Motor neuron (in vitro differentiated cells): ENCODE measurements around the gene TLCD3A. TPM values are rescaled to one million over a fixed set of nuclear protein-coding genes. Genes with fewer than 3 reads are reported as not detected.

Source experiments
- ATAC-seq, 8 experiments: fragments of 200-7000 bp; cut with Tn5 transposase; replicated peaks in 6 of 8; 2 replicates each; pipeline ENCODE4 v1.8.0; 2021; ENCODE audit warnings: mild to moderate bottlenecking in 8 of 8, moderate library complexity in 8 of 8
- H3K27ac ChIP-seq, 2 donors: fragments of 250-450 bp; sonication (Bioruptor Pico); 2 replicates each; pipeline ENCODE4 v1.9.0; 2021; ENCODE audit warnings: antibody characterized with exemption in 2 of 2, mild to moderate bottlenecking in 2 of 2, moderate library complexity in 1 of 2
- H3K4me1 ChIP-seq, 2 donors: fragments of 250-450 bp; sonication (Bioruptor Pico); replicated peaks in 1 of 2; 2 replicates each; pipeline ENCODE4 v1.6.1; 2021; ENCODE audit warnings: antibody characterized with exemption in 2 of 2, mild to moderate bottlenecking in 2 of 2, moderate library complexity in 1 of 2
- H3K4me3 ChIP-seq, 5 donors: fragments of 250-450 bp; sonication (Bioruptor Pico); 2 replicates each; pipeline ENCODE4 v1.9.0; 2021; ENCODE audit warnings: antibody characterized with exemption in 5 of 5, mild to moderate bottlenecking in 5 of 5, moderate library complexity in 4 of 5
- WGBS, 10 experiments: fragments of 450-650 bp; shearing (Covaris generic); methylation state at CpG; one replicate each; pipeline ENCODE4 v1.0.0; 2022; 5-methylcytosine and 5-hydroxymethylcytosine counted together
- in situ Hi-C, 9 experiments: fragments of 400-800 bp; cut with MboI; loops; one replicate each; pipeline ENCODE4 v1.15.0; 2021; ENCODE audit warnings: low sequenced_read_pairs in 9 of 9, low pct_unique_long_range_greater_than_20kb in 2 of 9; ENCODE audit not compliant: unreplicated experiment in 9 of 9
- total RNA-seq, 8 experiments: library from RNA; unstranded; fragments of 300-600 nt; gene quantifications; 2 replicates each; pipeline versions ENCODE4 v1.2.3 to v1.2.4, GENCODE V29; 2022

Gene TLCD3A
- total RNA-seq, 8 experiments from 2014 or later = 7.6 to 22.7 (median 11.5) TPM

GRCh38 chr17:725084-725483, 7.3 kb upstream of the TLCD3A start:
- WGBS, 10 experiments = 94 to 100% (median 99%) methylated on average over 2 to 14 of the region's 14 CpGs
- no peak overlapping the region for H3K4me3 ChIP-seq
- no peak overlapping the region for H3K27ac ChIP-seq
- no peak for ATAC-seq
- in situ Hi-C loops = no loop called here
- H3K4me1 ChIP-seq = peaks cover 0 to 4% of the 10 kb centered on the region in 2 donors

DNA sequence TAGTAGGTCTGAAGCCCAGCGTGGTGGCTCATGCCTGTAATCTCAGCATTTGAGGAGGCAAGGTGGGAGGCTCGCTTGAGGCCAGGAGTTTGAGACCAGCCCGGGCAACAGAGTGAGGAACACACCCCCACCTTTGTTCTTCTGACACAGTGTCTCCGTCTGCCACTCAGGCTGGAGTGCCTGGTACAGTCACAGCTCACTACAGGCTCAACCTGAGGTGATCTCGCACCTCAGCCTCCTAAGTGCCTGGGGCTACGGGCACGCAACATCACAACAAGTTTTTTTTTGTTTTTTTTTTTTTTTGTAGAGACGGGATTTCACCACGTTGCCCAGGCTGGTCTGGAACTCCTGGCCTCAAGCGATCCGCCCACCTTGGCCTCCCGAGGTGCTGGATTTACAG, 6.7 kb upstream of the TLCD3A start:
- H3K4me3 ChIP-seq = no peak overlapping the region
- no peak for ATAC-seq
- H3K27ac ChIP-seq = no peak overlapping the region

GRCh38 chr17:726271-726919, 6.0 kb upstream of the TLCD3A start:
- peak in 1 of 8 experiments; percentile 21 for ATAC-seq
- WGBS, 10 experiments = 25 to 88% (median 43%) methylated on average over 2 to 12 of the region's 20 CpGs; no CpG with 5 or more reads in 1 of the 10 experiments
- H3K4me1 ChIP-seq = peaks cover 0 to 4% of the 10 kb centered on the region in 2 donors
- no peak overlapping the region for H3K4me3 ChIP-seq
- H3K27ac ChIP-seq = no peak overlapping the region
- in situ Hi-C loops = no loop called here

More for the DNA sequence above, 6.7 kb upstream of the TLCD3A start:
- WGBS, 10 experiments = 72 to 100% (median 79%) methylated on average over 1 to 10 of the region's 12 CpGs; no CpG with 5 or more reads in 4 of the 10 experiments
- in situ Hi-C loops = no loop called here
- H3K4me1 ChIP-seq = peaks cover 0 to 4% of the 10 kb centered on the region in 2 donors

DNA sequence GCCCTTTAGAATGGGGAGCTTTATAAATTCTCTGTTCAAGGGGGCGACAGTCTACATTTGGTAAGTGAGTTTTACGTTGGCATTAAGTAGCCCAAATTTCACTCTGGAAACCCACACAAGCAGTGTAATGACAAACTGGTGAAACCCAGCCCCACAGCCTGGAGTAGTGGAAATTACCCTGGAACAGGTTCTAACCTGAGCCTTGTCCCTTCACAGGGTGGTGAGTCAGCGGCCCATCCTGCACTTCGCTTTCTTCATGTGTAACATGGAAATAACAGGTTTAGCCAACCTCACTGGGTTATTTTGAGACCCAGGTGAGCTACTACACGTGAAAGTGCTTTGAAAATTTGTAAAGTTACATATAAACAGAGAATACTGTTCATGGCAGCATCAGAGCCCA, 3.5 kb upstream of the TLCD3A start:
- ATAC-seq = no peak
- in situ Hi-C loops = no loop called here
- 78 to 100% (median 92%) methylated on average over 1 to 5 of the region's 5 CpGs for WGBS, 10 experiments

GRCh38 chr17:731644-732066, 741 bp upstream of the TLCD3A start:
- Histone ChIP-seq H3K4me3 (peak overlapping the region; percentile 68 to 92 (median 82)), H3K4me1 (peaks cover 6 to 7% of the 10 kb centered on the region in 2 donors), H3K27ac (peak overlapping the region; percentile 73 to 84)
- in situ Hi-C loops = no loop called here
- no peak for ATAC-seq
- WGBS, 10 experiments = 0 to 18% (median 0%) methylated on average over 3 to 5 of the region's 26 CpGs; no CpG with 5 or more reads in 7 of the 10 experiments

More for the DNA sequence above, 3.5 kb upstream of the TLCD3A start:
- H3K4me3 ChIP-seq = no peak overlapping the region
- no peak overlapping the region for H3K27ac ChIP-seq
- H3K4me1 ChIP-seq = peaks cover 3 to 9% of the 10 kb centered on the region in 2 donors

DNA sequence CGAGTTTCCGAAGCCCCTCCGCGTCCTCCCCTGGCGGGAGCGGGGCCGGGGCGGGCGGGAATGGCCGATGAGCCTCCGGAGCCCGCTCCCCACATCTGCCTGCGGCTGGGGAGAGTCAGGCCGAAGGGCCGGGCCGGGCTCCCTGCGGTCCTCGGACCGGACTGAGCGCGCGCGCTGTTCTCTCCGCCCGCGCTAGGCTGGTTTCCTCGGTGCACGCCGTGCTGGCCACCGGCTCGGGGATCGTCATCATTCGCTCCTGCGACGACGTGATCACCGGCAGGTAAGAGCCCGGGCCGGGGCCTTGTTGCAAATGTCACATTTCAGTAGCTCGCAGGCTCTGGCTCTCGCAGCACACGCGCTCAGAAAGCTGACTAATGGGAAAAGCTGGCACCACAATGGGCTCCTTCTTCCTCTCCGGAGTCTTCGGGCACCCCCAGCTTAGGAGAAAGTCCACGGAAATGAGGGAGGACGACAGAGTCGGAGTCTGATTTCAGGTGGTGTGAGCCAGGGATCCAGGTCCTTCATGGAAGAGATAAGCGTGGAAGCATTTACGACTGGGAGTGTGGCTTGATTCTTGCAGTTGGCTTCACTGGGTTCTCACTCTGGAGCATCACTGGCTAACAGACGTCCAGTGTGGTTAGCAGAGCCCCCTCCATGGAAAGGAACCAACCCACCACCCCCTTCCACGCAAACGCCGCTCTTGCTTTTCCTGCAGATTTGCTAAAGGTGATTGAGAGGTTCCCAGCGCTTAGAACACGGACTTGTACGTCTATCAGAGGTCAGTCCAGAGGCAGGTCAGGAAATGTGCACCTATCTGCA, 715 bp downstream of the TLCD3A start:
- H3K4me3 ChIP-seq = peak overlapping the region; percentile 68 to 92 (median 82)
- peaks cover 6 to 7% of the 10 kb centered on the region in 2 donors for H3K4me1 ChIP-seq
- 0 to 31% (median 2%) methylated on average over 1 to 18 of the region's 57 CpGs; no CpG with 5 or more reads in 3 of the 10 experiments for whole genome bisulfite sequencing, 10 experiments
- peak; percentile 46 to 70 (median 60) for ATAC-seq
- in situ Hi-C loops = no loop called here
- peak overlapping the region; percentile 73 to 84 for H3K27ac ChIP-seq

- WGBS, 10 experiments = 20 to 92% (median 72%) methylated on average over 1 to 9 of the region's 10 CpGs; no CpG with 5 or more reads in 1 of the 10 experiments
- peaks cover 6 to 7% of the 10 kb centered on the region in 2 donors for H3K4me1 ChIP-seq
- H3K4me3 ChIP-seq = peak overlapping the region; percentile 68 to 92 (median 82)
- H3K27ac ChIP-seq = no peak overlapping the region
- ATAC-seq = no peak
- in situ Hi-C loops = no loop called here
Measured at GRCh38 chr17:733743-734142, 1.3 kb downstream of the TLCD3A start.

DNA sequence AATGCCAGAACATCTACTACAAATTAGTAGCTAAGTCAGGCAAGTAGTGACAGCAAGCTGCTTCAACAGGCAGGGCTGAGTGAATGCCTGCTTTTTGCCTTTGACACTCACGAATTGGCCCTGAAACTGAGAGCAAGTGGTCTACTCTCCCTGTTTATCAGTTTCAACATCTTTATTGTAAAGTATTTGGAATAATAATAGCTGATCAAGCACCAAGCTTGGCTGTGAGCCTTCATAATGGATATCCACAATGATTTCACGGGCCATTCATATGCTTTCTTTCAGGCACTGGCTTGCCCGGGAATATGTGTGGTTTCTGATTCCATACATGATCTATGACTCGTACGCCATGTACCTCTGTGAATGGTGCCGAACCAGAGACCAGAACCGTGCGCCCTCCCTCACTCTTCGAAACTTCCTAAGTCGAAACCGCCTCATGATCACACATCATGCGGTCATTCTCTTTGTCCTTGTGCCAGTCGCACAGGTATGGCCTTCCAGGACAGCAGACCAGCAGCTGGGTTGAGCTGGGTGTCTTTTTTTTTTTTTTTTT, 5.2 kb downstream of the TLCD3A start:
- Histone ChIP-seq H3K4me3 (no peak overlapping the region), H3K27ac (no peak overlapping the region), H3K4me1 (peaks cover 6 to 7% of the 10 kb centered on the region in 2 donors)
- in situ Hi-C loops = no loop called here
- ATAC-seq = no peak
- 67 to 100% (median 91%) methylated on average over 1 to 9 of the region's 13 CpGs; no CpG with 5 or more reads in 2 of the 10 experiments for WGBS, 10 experiments

GRCh38 chr17:740240-741017, 8.0 kb downstream of the TLCD3A start:
- Histone ChIP-seq H3K4me3 (no peak overlapping the region), H3K4me1 (no peaks in the 10 kb centered on the region), H3K27ac (no peak overlapping the region)
- in situ Hi-C loops = no loop called here
- 82 to 100% (median 94%) methylated on average over 2 to 17 of the region's 18 CpGs; no CpG with 5 or more reads in 2 of the 10 experiments for WGBS, 10 experiments
- peak in 2 of 8 experiments; percentile 63 to 66 for ATAC-seq

DNA sequence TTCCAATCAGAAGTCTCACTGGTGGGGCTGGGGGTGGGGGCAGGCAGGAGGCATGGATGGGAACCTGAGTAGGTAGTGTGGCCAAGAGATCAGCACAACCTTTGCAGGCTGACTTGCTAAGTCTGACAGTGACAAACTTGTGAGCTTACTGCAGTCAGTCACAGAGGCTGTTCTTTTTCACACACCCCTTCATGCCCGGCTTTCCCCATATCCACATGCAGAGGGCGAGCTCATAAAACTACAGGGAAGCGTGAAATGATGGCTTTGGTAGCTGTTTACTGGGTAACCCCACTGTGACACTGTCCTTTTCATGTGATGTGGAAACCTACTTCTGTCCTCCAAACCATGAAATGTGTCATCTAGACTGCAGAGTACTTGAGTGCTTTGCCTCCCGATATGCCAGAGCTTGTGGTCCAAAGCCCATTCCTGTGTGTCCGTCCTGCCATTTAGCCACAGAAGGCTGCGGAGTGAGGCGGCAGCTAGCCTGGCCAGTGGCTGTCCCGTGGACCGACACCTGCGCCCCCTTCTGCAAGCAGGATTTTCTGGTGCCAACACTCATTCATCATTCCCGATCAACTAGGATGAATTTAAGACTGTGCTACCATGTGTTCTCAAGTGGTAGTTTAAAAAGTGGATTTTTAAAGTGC, 9.9 kb downstream of the TLCD3A start:
- in situ Hi-C loops = no loop called here
- ATAC-seq = no peak
- Histone ChIP-seq H3K4me1 (no peaks in the 10 kb centered on the region), H3K4me3 (no peak overlapping the region), H3K27ac (no peak overlapping the region)
- 67 to 100% (median 80%) methylated on average over 1 to 9 of the region's 11 CpGs; no CpG with 5 or more reads in 1 of the 10 experiments for WGBS, 10 experiments

DNA sequence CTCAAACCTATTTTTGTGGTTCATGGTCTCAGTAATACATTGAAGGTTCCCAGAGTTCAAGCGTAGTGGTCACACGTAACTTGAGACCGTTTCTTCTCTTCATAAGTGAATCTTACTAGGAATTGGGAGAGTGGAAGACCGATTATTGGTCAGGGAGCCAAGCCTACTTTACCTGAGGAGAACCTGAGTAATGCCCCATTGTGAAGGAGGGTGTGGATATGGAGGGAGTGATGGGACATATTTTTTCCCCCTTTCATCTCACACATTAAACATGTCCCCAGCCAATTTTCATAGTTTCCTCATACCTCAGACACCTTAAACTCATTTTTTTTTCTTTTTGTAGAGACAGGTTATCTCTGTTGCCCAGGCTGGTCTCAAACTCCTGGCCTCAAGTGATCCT, 10.7 kb downstream of the TLCD3A start:
- in situ Hi-C loops = no loop called here
- no peak overlapping the region for H3K27ac ChIP-seq
- H3K4me1 ChIP-seq = no peaks in the 10 kb centered on the region
- ATAC-seq = no peak
- H3K4me3 ChIP-seq = no peak overlapping the region
- WGBS, 10 experiments = 69 to 100% (median 95%) methylated on average over 1 to 4 of the region's 4 CpGs; no CpG with 5 or more reads in 4 of the 10 experiments

GRCh38 chr17:744937-745336, 12.5 kb downstream of the TLCD3A start:
- no peak for ATAC-seq
- Histone ChIP-seq H3K4me1 (no peaks in the 10 kb centered on the region), H3K4me3 (no peak overlapping the region), H3K27ac (no peak overlapping the region)
- 25 to 100% (median 88%) methylated on average over 1 to 5 of the region's 9 CpGs; no CpG with 5 or more reads in 4 of the 10 experiments for WGBS, 10 experiments
- in situ Hi-C loops = no loop called here
